GM19463 (cell line): ENCODE results near the gene LLPH.

Experiments used
- ATAC-seq: cut with Tn5 transposase; IDR thresholded peaks from one replicate; pipeline ENCODE4 v1.9.1; 2021; ENCODE audit warnings: mild to moderate bottlenecking, moderate library complexity; ENCODE audit not compliant: unreplicated experiment

Gene LLPH

GRCh38 chr12:66143868-66144267 lies 13.3 kb upstream of the LLPH start:
- no peak for ATAC-seq

GRCh38 chr12:66142826-66143225 lies 12.3 kb upstream of the LLPH start:
- no peak for ATAC-seq

GRCh38 chr12:66141299-66141698 lies 10.7 kb upstream of the LLPH start:
- ATAC-seq = no peak

GRCh38 chr12:66140731-66141130 lies 10.2 kb upstream of the LLPH start:
- ATAC-seq = no peak

- no peak for ATAC-seq
These were observed 8.8 kb upstream of the LLPH start for GRCh38 chr12:66139328-66139727.

- ATAC-seq = no peak
These were observed 7.4 kb upstream of the LLPH start for GRCh38 chr12:66137937-66138336.

- ATAC-seq = no peak
These were observed 1.9 kb upstream of the LLPH start for GRCh38 chr12:66132408-66132807.

GRCh38 chr12:66131067-66131688 lies 628 bp upstream of the LLPH start:
- no peak for ATAC-seq

- ATAC-seq = no peak
These were observed 650 bp downstream of the LLPH start for GRCh38 chr12:66129934-66130266.

GRCh38 chr12:66127650-66128049 lies 2.9 kb downstream of the LLPH start:
- ATAC-seq = no peak

- no peak for ATAC-seq
These were observed 10.1 kb downstream of the LLPH start for GRCh38 chr12:66120477-66120876.

GRCh38 chr12:66119870-66120241 lies 10.7 kb downstream of the LLPH start:
- ATAC-seq = no peak

GRCh38 chr12:66119229-66119869 lies 11.2 kb downstream of the LLPH start:
- ATAC-seq = no peak

GRCh38 chr12:66118240-66118891 lies 12.2 kb downstream of the LLPH start:
- no peak for ATAC-seq

GRCh38 chr12:66117242-66117641 lies 13.3 kb downstream of the LLPH start:
- no peak for ATAC-seq

- ATAC-seq = no peak
These were observed 15.4 kb downstream of the LLPH start for GRCh38 chr12:66115071-66115600.

GRCh38 chr12:66113471-66113870 lies 17.1 kb downstream of the LLPH start:
- ATAC-seq = no peak

GRCh38 chr12:66111605-66112004 lies 18.9 kb downstream of the LLPH start:
- ATAC-seq = no peak

- no peak for ATAC-seq
These were observed 21.5 kb downstream of the LLPH start for GRCh38 chr12:66109056-66109455.

GRCh38 chr12:66108386-66108785 lies 22.2 kb downstream of the LLPH start:
- no peak for ATAC-seq

- ATAC-seq = peak; percentile 90
These were observed 23.1 kb downstream of the LLPH start for GRCh38 chr12:66107451-66107915.
